ENCODE measurements around the gene KRT84.

The KRT84 gene

GRCh38 chr12:52385226-52385702, at the start of gene KRT84:
TSS of gene KRT84 (minus strand) at chr12:52385652. CDS start at chr12:52385585, 67 bp downstream.
- in situ Hi-C loops (cut with HindIII; ENCODE audit: low sequenced_read_pairs), result no loop called here

- in situ Hi-C loops (cut with HindIII; ENCODE audit: low sequenced_read_pairs), result loop anchor here (5.0 kb wide), 1 partner anchor 38 kb away; no protein-coding TSS in a partner anchor
Observed at GRCh38 chr12:52434760-52435530, 49.5 kb upstream of the KRT84 start.

- in situ Hi-C loops (cut with HindIII; ENCODE audit: low sequenced_read_pairs), result loop anchor here (5.0 kb wide), 1 partner anchor 37 kb away; no protein-coding TSS in a partner anchor
Observed at GRCh38 chr12:52434081-52434733, 48.8 kb upstream of the KRT84 start, which contains the start of gene KRT75. TSS of gene KRT75 (minus strand) at chr12:52434371. CDS start at chr12:52434304, 67 bp downstream.

GRCh38 chr12:52433501-52434080, 48.1 kb upstream of the KRT84 start:
- in situ Hi-C loops (cut with HindIII; ENCODE audit: low sequenced_read_pairs), result loop anchor here (5.0 kb wide), 1 partner anchor 36 kb away; no protein-coding TSS in a partner anchor

- in situ Hi-C loops (cut with HindIII; ENCODE audit: low sequenced_read_pairs), result loop anchor here (5.0 kb wide), 1 partner anchor 35 kb away; no protein-coding TSS in a partner anchor
Observed at GRCh38 chr12:52432559-52433207, 47.2 kb upstream of the KRT84 start.

- in situ Hi-C loops (cut with HindIII; ENCODE audit: low sequenced_read_pairs), result no loop called here
Observed at GRCh38 chr12:52428121-52428520, 42.7 kb upstream of the KRT84 start.

- in situ Hi-C loops (cut with HindIII; ENCODE audit: low sequenced_read_pairs), result no loop called here
Observed at GRCh38 chr12:52427083-52427482, 41.6 kb upstream of the KRT84 start.

- in situ Hi-C loops (cut with HindIII; ENCODE audit: low sequenced_read_pairs), result no loop called here
Observed at GRCh38 chr12:52426034-52426433, 40.6 kb upstream of the KRT84 start.

GRCh38 chr12:52425466-52425865, 40.0 kb upstream of the KRT84 start:
- in situ Hi-C loops (cut with HindIII; ENCODE audit: low sequenced_read_pairs), result no loop called here

GRCh38 chr12:52423661-52424500, 38.4 kb upstream of the KRT84 start:
- in situ Hi-C loops (cut with HindIII; ENCODE audit: low sequenced_read_pairs), result no loop called here

GRCh38 chr12:52423035-52423434, 37.6 kb upstream of the KRT84 start:
- in situ Hi-C loops (cut with HindIII; ENCODE audit: low sequenced_read_pairs), result no loop called here

GRCh38 chr12:52419656-52420055, 34.2 kb upstream of the KRT84 start:
- in situ Hi-C loops (cut with HindIII; ENCODE audit: low sequenced_read_pairs), result no loop called here

- in situ Hi-C loops (cut with HindIII; ENCODE audit: low sequenced_read_pairs), result no loop called here
Observed at GRCh38 chr12:52418576-52419110, 33.2 kb upstream of the KRT84 start.

- in situ Hi-C loops (cut with HindIII; ENCODE audit: low sequenced_read_pairs), result no loop called here
Observed at GRCh38 chr12:52417740-52418139, 32.3 kb upstream of the KRT84 start.

- in situ Hi-C loops (cut with HindIII; ENCODE audit: low sequenced_read_pairs), result no loop called here
Observed at GRCh38 chr12:52416795-52417194, 31.3 kb upstream of the KRT84 start.

- in situ Hi-C loops (cut with HindIII; ENCODE audit: low sequenced_read_pairs), result no loop called here
Observed at GRCh38 chr12:52415870-52416750, 30.7 kb upstream of the KRT84 start.

- in situ Hi-C loops (cut with HindIII; ENCODE audit: low sequenced_read_pairs), result no loop called here
Observed at GRCh38 chr12:52414936-52415335, 29.5 kb upstream of the KRT84 start.

GRCh38 chr12:52413782-52414345, 28.4 kb upstream of the KRT84 start:
- in situ Hi-C loops (cut with HindIII; ENCODE audit: low sequenced_read_pairs), result no loop called here

All from endothelial cell of hepatic sinusoid (primary cell).